ENCODE results near the gene PTPRT. TPM values are rescaled to one million over a fixed set of nuclear protein-coding genes. Genes with fewer than 3 reads are reported as not detected.

The PTPRT gene
- total and polyA plus RNA-seq, 4 donors = 0.14 to 2.8 (median 0.40) TPM

- Histone ChIP-seq H3K36me3 (ENCODE audit: control insufficient read depth in 4 of 4, insufficient read depth in 3 of 4, low read depth in 1 of 4, low read length in 3 of 4) (no peaks in the 10 kb centered on the region), H3K4me1 (ENCODE audit: control insufficient read depth in 4 of 4, insufficient read depth in 4 of 4, low read length in 3 of 4) (no peaks in the 10 kb centered on the region), H3K4me3 (ENCODE audit: low read depth in 1 of 3, low read length in 3 of 3) (no peak overlapping the region), H3K9me3 (ENCODE audit: control insufficient read depth in 4 of 4, low read length in 3 of 4) (no peaks in the 10 kb centered on the region), H3K27me3 (ENCODE audit: control insufficient read depth in 4 of 4, insufficient read depth in 4 of 4, low read length in 3 of 4) (peaks cover 0 to 5% (median 0%) of the 10 kb centered on the region in 4 donors), H3K9ac (ENCODE audit: low read depth in 1 of 2, low read length in 2 of 2) (no peak overlapping the region), H3K27ac (ENCODE audit: low read depth in 1 of 2, low read length in 2 of 2) (no peak overlapping the region)
- WGBS = 31% methylated on average over 5 of the region's 5 CpGs
- no peak for DNase-seq (ENCODE audit: low spot score)
- TF ChIP-seq EGR1 (IDR thresholded peaks at IDR 0.05; ENCODE audit: low read depth in 2 of 2) = no peak
- TF ChIP-seq, protein P1, sequence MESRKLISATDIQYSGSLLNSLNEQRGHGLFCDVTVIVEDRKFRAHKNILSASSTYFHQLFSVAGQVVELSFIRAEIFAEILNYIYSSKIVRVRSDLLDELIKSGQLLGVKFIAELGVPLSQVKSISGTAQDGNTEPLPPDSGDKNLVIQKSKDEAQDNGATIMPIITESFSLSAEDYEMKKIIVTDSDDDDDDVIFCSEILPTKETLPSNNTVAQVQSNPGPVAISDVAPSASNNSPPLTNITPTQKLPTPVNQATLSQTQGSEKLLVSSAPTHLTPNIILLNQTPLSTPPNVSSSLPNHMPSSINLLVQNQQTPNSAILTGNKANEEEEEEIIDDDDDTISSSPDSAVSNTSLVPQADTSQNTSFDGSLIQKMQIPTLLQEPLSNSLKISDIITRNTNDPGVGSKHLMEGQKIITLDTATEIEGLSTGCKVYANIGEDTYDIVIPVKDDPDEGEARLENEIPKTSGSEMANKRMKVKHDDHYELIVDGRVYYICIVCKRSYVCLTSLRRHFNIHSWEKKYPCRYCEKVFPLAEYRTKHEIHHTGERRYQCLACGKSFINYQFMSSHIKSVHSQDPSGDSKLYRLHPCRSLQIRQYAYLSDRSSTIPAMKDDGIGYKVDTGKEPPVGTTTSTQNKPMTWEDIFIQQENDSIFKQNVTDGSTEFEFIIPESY (IDR thresholded peaks at IDR 0.05) = no peak
- TF ChIP-seq NR2F2 (IDR thresholded peaks at IDR 0.05) = peak; percentile 77
Measured at GRCh38 chr20:43055181-43055884, 134.4 kb downstream of the PTPRT start.

DNA sequence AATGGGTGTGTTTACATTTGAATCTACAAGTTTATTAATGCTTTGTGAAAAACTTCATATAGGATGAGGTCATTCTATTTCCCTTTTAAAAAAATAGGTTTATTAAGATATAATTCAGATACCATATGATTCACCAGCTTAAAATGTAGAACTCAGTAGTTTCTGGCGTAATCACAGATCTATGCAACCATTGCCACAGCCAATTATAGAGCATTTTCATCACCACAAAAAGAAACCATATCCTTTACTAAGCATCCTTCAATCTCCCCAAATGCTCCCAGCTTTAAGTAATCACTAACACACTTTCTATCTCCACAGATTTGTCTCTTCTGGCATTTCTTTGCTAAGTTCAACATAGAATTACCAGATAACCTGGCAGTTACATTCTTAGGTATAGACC, 137.2 kb downstream of the PTPRT start:
- H3K27ac ChIP-seq (ENCODE audit: low read depth in 1 of 2, low read length in 2 of 2) = no peak overlapping the region
- H3K4me1 ChIP-seq (ENCODE audit: control insufficient read depth in 4 of 4, insufficient read depth in 4 of 4, low read length in 3 of 4) = no peaks in the 10 kb centered on the region
- H3K27me3 ChIP-seq (ENCODE audit: control insufficient read depth in 4 of 4, insufficient read depth in 4 of 4, low read length in 3 of 4) = no peaks in the 10 kb centered on the region
- whole genome bisulfite sequencing = 76% methylated on average over 1 of the region's 1 CpG
- H3K9me3 ChIP-seq (ENCODE audit: control insufficient read depth in 4 of 4, low read length in 3 of 4) = no peaks in the 10 kb centered on the region
- TF ChIP-seq HNF4G (IDR thresholded peaks at IDR 0.05) (no peak), ATF3 (IDR thresholded peaks at IDR 0.05) (no peak), RAD21 (IDR thresholded peaks at IDR 0.05) (no peak), GABPA (IDR thresholded peaks at IDR 0.05 in 1 of 2, conservative IDR thresholded peaks at IDR 0.05 in 1 of 2) (no peak)
- TF ChIP-seq, protein P2, sequence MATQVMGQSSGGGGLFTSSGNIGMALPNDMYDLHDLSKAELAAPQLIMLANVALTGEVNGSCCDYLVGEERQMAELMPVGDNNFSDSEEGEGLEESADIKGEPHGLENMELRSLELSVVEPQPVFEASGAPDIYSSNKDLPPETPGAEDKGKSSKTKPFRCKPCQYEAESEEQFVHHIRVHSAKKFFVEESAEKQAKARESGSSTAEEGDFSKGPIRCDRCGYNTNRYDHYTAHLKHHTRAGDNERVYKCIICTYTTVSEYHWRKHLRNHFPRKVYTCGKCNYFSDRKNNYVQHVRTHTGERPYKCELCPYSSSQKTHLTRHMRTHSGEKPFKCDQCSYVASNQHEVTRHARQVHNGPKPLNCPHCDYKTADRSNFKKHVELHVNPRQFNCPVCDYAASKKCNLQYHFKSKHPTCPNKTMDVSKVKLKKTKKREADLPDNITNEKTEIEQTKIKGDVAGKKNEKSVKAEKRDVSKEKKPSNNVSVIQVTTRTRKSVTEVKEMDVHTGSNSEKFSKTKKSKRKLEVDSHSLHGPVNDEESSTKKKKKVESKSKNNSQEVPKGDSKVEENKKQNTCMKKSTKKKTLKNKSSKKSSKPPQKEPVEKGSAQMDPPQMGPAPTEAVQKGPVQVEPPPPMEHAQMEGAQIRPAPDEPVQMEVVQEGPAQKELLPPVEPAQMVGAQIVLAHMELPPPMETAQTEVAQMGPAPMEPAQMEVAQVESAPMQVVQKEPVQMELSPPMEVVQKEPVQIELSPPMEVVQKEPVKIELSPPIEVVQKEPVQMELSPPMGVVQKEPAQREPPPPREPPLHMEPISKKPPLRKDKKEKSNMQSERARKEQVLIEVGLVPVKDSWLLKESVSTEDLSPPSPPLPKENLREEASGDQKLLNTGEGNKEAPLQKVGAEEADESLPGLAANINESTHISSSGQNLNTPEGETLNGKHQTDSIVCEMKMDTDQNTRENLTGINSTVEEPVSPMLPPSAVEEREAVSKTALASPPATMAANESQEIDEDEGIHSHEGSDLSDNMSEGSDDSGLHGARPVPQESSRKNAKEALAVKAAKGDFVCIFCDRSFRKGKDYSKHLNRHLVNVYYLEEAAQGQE (IDR thresholded peaks at IDR 0.05) = no peak
- no peak overlapping the region for H3K4me3 ChIP-seq (ENCODE audit: low read depth in 1 of 3, low read length in 3 of 3)
- DNase-seq (ENCODE audit: low spot score) = no peak
- no peaks in the 10 kb centered on the region for H3K36me3 ChIP-seq (ENCODE audit: control insufficient read depth in 4 of 4, insufficient read depth in 3 of 4, low read depth in 1 of 4, low read length in 3 of 4)
- H3K9ac ChIP-seq (ENCODE audit: low read depth in 1 of 2, low read length in 2 of 2) = no peak overlapping the region

DNA sequence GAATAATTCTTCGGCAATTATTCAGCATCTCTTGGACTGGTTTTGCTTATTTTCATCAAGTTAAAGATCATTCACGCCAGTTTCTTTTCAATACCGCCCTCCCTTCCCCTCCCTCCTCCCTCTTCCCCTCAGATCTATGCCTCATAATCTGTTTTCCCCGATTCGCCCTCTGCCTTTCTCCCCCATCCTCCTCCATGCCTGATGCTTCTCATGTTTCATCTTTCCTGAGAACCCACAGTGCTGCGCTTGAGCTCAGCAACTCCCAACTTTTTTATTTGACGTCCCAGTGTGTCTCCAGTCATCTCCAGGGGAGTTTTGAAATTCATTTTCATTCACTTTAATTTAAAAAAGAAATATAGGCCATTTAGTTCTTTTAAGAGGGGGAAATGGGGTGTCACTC, 142.7 kb downstream of the PTPRT start:
- TF ChIP-seq HNF4A (conservative IDR thresholded peaks at IDR 0.05) = no peak
- no peak for TF ChIP-seq MAX (IDR thresholded peaks at IDR 0.05)
- no peak for TF ChIP-seq NR2F2 (IDR thresholded peaks at IDR 0.05)
- no peak for TF ChIP-seq RAD21 (IDR thresholded peaks at IDR 0.05)
- TF ChIP-seq TAF1 (conservative IDR thresholded peaks at IDR 0.05) = no peak
- TF ChIP-seq EGR1 (IDR thresholded peaks at IDR 0.05; ENCODE audit: low read depth in 2 of 2) = no peak
- no peak for TF ChIP-seq HNF4G (IDR thresholded peaks at IDR 0.05)
- no peak for TF ChIP-seq GABPA (IDR thresholded peaks at IDR 0.05 in 1 of 2, conservative IDR thresholded peaks at IDR 0.05 in 1 of 2)
- no peak for TF ChIP-seq ATF3 (IDR thresholded peaks at IDR 0.05)
- TF ChIP-seq, protein P2 (IDR thresholded peaks at IDR 0.05) = no peak
- TF ChIP-seq, protein P1 (IDR thresholded peaks at IDR 0.05) = no peak
- no peak for TF ChIP-seq YY1 (IDR thresholded peaks at IDR 0.05)
- no peak for DNase-seq (ENCODE audit: low spot score)
- Histone ChIP-seq H3K27ac (ENCODE audit: low read depth in 1 of 2, low read length in 2 of 2) (no peak overlapping the region), H3K36me3 (ENCODE audit: control insufficient read depth in 4 of 4, insufficient read depth in 3 of 4, low read depth in 1 of 4, low read length in 3 of 4) (no peaks in the 10 kb centered on the region), H3K9me3 (ENCODE audit: control insufficient read depth in 4 of 4, low read length in 3 of 4) (no peaks in the 10 kb centered on the region), H3K4me1 (ENCODE audit: control insufficient read depth in 4 of 4, insufficient read depth in 4 of 4, low read length in 3 of 4) (no peaks in the 10 kb centered on the region), H3K27me3 (ENCODE audit: control insufficient read depth in 4 of 4, insufficient read depth in 4 of 4, low read length in 3 of 4) (peaks cover 0 to 7% (median 0%) of the 10 kb centered on the region in 4 donors), H3K9ac (ENCODE audit: low read depth in 1 of 2, low read length in 2 of 2) (no peak overlapping the region), H3K4me3 (ENCODE audit: low read depth in 1 of 3, low read length in 3 of 3) (no peak overlapping the region)
- WGBS = 59% methylated on average over 7 of the region's 7 CpGs

Data from liver (tissue), 9 donors.